ENCODE data around the gene FIBP. TPM values are rescaled to one million over a fixed set of nuclear protein-coding genes. Genes with fewer than 3 reads are reported as not detected.
A peak's percentile ranks its signal among the peaks of the same experiment; 100 is the strongest.
"Not testable (repeated sequence)": the region's sequence is repeated elsewhere in the genome, so short reads cannot be mapped to it uniquely, and the experiment has no call there.

FIBP gene
- total and polyA plus RNA-seq, 3 experiments from 2014 or later, result 78.6 to 123 (median 121) TPM

DNA sequence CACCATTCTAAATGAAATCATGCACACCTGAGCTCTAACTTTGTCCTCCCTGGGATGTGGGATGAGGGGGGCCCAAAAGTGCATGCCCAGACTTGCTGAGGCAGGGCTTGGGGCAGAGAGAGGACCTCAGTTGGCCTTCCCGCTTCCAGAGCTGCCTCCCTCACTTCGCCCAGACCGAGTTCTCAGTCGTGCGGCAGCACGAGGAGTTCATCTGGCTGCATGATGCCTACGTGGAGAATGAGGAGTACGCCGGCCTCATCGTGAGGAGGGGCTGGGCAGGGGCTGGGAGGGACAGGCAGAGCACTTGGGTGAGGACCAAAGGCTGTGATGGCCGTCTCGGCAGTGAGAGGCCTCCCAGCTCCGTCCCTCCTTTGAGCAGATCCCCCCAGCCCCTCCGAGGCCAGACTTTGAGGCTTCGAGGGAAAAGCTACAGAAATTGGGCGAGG lies 38.5 kb downstream of the FIBP start:
- no peak overlapping the region for H3K4me3 Mint-ChIP-seq
- Histone ChIP-seq H3K27me3 (ENCODE audit: insufficient read depth, low read length, poor library complexity, severe bottlenecking) (no peaks in the 10 kb centered on the region), H3K27ac (ENCODE audit: low read depth, low read length) (no peak overlapping the region), H3K4me1 (ENCODE audit: insufficient read depth, low read length) (peaks cover 19% of the 10 kb centered on the region), H3K4me3 (ENCODE audit: low read length) (no peak overlapping the region), H3K9me3 (ENCODE audit: low read length) (no peaks in the 10 kb centered on the region), H3K36me3 (ENCODE audit: insufficient read depth, low read length) (peaks cover 29% of the 10 kb centered on the region)
- ChIA-PET CTCF (interaction anchor here (1.1 to 4.1 kb wide), 4 partner anchors 8 to 70 kb away, joined by 3 to 18 read pairs (median 10); partner anchors contain the start of genes CFL1 and MUS81), POLR2A (interaction anchor here (1.0 to 1.2 kb wide), 3 partner anchors 10 to 187 kb away, joined by 3 to 4 read pairs (median 3); partner anchors contain the start of gene RELA)
- no peak for DNase-seq
- H3K4me1 Mint-ChIP-seq, result peaks cover 19 to 23% (median 23%) of the 10 kb centered on the region in 3 donors
- no peaks in the 10 kb centered on the region for H3K27me3 Mint-ChIP-seq
- peaks cover 12 to 42% (median 23%) of the 10 kb centered on the region in 3 donors for H3K36me3 Mint-ChIP-seq
- peak overlapping the region in 3 of 8 donors; percentile 17 to 83 (median 72) for H3K27ac Mint-ChIP-seq
- H3K9me3 Mint-ChIP-seq, result no peaks in the 10 kb centered on the region

GRCh38 chr11:65849366-65849765 lies 38.9 kb downstream of the FIBP start:
- no peak for DNase-seq
- Histone ChIP-seq H3K4me1 (ENCODE audit: insufficient read depth, low read length) (peaks cover 14% of the 10 kb centered on the region), H3K9me3 (ENCODE audit: low read length) (no peaks in the 10 kb centered on the region), H3K36me3 (ENCODE audit: insufficient read depth, low read length) (peaks cover 24% of the 10 kb centered on the region), H3K4me3 (ENCODE audit: low read length) (no peak overlapping the region), H3K27me3 (ENCODE audit: insufficient read depth, low read length, poor library complexity, severe bottlenecking) (no peaks in the 10 kb centered on the region), H3K27ac (ENCODE audit: low read depth, low read length) (no peak overlapping the region)
- Mint-ChIP-seq H3K9me3 (no peaks in the 10 kb centered on the region), H3K27ac (peak overlapping the region in 2 of 8 donors; percentile 17 to 72), H3K4me1 (peaks cover 15 to 19% (median 19%) of the 10 kb centered on the region in 3 donors), H3K36me3 (peaks cover 11 to 37% (median 18%) of the 10 kb centered on the region in 3 donors), H3K27me3 (no peaks in the 10 kb centered on the region), H3K4me3 (no peak overlapping the region)
- CTCF ChIA-PET, result interaction anchor here (1.1 to 4.1 kb wide), 4 partner anchors 9 to 70 kb away, joined by 3 to 18 read pairs (median 10); partner anchors contain the start of genes CFL1 and MUS81
- POLR2A ChIA-PET, result interaction anchor here (1.0 to 1.2 kb wide), 2 partner anchors 10 to 69 kb away, joined by 3 read pairs; no protein-coding TSS in a partner anchor

DNA sequence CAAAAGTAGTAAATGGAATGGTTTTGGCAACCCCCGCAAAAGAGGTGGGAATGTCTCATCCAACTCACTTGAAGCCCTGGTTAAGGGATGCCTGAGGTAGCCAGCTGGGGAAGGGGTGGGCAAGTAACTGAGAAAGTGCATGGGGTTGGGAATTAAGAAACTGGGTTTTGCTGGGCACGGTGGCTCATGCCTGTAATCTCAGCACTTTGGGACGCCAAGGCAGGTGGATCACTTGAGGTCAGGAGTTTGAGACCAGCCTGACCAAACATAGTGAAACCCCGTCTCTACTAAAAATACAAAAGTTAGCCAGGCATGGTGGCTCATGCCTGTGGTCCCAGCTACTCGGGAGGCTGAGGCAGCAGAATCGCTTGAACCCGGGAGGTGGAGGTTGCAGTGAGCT lies 39.6 kb downstream of the FIBP start:
- Mint-ChIP-seq H3K27ac (peak overlapping the region in 2 of 8 donors; percentile 11 to 73), H3K36me3 (peaks cover 5 to 31% (median 15%) of the 10 kb centered on the region in 3 donors), H3K4me1 (peaks cover 10 to 13% (median 12%) of the 10 kb centered on the region in 3 donors)
- H3K9me3 ChIP-seq (ENCODE audit: low read length); DNase-seq; H3K4me3 Mint-ChIP-seq; H3K4me1 ChIP-seq (ENCODE audit: insufficient read depth, low read length); H3K27me3 Mint-ChIP-seq; CTCF ChIA-PET; H3K27me3 ChIP-seq (ENCODE audit: insufficient read depth, low read length, poor library complexity, severe bottlenecking); H3K9me3 Mint-ChIP-seq; H3K27ac ChIP-seq (ENCODE audit: low read depth, low read length); H3K4me3 ChIP-seq (ENCODE audit: low read length): not testable (repeated sequence)
- POLR2A ChIA-PET, result interaction anchor here (0.6 to 1.2 kb wide), 2 partner anchors 70 to 86 kb away, joined by 3 read pairs; no protein-coding TSS in a partner anchor
- H3K36me3 ChIP-seq (ENCODE audit: insufficient read depth, low read length), result peaks cover 18% of the 10 kb centered on the region

DNA sequence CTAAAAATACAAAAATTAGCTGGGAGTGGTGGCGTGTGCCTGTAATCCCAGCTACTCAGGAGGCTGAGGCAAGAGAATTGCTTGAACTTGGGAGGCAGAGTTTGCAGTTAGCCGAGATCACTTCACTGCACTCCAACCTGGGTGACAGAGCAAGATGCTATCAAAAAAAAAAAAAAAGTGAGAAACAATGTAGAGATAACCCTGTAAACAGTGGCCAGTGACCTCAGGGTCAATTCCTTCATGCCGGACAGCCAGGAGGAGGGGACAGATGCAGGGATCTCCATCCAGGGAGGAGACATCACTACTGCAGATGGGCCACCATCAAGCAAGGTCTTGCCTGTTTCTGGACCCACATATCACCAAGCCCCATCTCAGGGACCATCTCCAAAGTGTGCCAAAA lies 40.5 kb downstream of the FIBP start:
- ChIA-PET CTCF (interaction anchor here (0.6 to 2.6 kb wide), 5 partner anchors 12 to 136 kb away, joined by 3 to 7 read pairs (median 5); partner anchors contain the start of genes FIBP, KAT5 and MUS81), POLR2A (interaction anchor here (1.4 kb wide), 1 partner anchor 13 kb away, joined by 3 read pairs; the partner anchor contains the start of gene MUS81)
- H3K4me3 Mint-ChIP-seq, result no peak overlapping the region
- no peak for DNase-seq
- Histone ChIP-seq H3K36me3 (ENCODE audit: insufficient read depth, low read length) (peaks cover 8% of the 10 kb centered on the region), H3K4me3 (ENCODE audit: low read length) (no peak overlapping the region), H3K27ac (ENCODE audit: low read depth, low read length) (no peak overlapping the region), H3K9me3 (ENCODE audit: low read length) (no peaks in the 10 kb centered on the region), H3K27me3 (ENCODE audit: insufficient read depth, low read length, poor library complexity, severe bottlenecking) (no peaks in the 10 kb centered on the region), H3K4me1 (ENCODE audit: insufficient read depth, low read length) (no peaks in the 10 kb centered on the region)
- H3K27ac Mint-ChIP-seq, result no peak overlapping the region
- peaks cover 3 to 21% (median 10%) of the 10 kb centered on the region in 3 donors for H3K36me3 Mint-ChIP-seq
- no peaks in the 10 kb centered on the region for H3K9me3 Mint-ChIP-seq
- peaks cover 4 to 7% (median 5%) of the 10 kb centered on the region in 3 donors for H3K4me1 Mint-ChIP-seq
- no peaks in the 10 kb centered on the region for H3K27me3 Mint-ChIP-seq

DNA sequence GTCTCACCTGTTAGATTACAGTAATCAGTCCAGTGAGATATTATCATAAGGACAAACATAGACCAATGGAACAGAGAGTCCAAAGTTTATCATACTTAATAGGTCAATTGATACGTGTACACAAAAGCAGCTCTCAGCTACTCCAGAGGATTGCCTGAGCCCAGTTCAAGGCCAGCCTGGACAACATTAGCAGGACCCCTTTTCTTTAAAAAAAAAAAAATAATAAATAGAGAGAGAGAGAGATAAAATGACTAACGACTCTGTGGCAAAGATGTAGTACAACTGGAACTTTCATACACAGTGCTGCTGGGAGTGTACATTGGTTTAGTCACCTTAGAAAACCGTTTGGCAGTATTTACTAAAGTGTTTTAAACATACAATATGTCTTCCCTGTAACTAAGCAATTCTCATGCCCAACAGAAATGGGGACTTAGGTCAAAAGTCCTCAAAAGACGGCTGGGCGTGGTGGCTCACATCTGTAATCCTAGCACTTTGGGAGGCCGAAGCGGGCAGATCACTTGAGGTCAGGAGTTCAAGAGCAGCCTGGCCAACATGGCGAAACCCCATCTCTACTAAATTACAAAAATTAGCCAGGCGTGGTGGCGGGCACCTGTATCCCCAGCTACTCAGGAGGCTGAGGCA lies 43.9 kb downstream of the FIBP start:
- H3K4me1 Mint-ChIP-seq, result no peaks in the 10 kb centered on the region
- H3K27ac Mint-ChIP-seq, result no peak overlapping the region
- no peak for DNase-seq
- H3K4me3 Mint-ChIP-seq, result no peak overlapping the region
- ChIA-PET CTCF (interaction anchor here (0.7 to 1.2 kb wide), 3 partner anchors 26 to 177 kb away, joined by 3 to 4 read pairs (median 3); no protein-coding TSS in a partner anchor), POLR2A (interaction anchor here (0.6 kb wide), 1 partner anchor 11 kb away, joined by 3 read pairs; no protein-coding TSS in a partner anchor)
- Histone ChIP-seq H3K4me1 (ENCODE audit: insufficient read depth, low read length) (no peaks in the 10 kb centered on the region), H3K36me3 (ENCODE audit: insufficient read depth, low read length) (no peaks in the 10 kb centered on the region), H3K27me3 (ENCODE audit: insufficient read depth, low read length, poor library complexity, severe bottlenecking) (no peaks in the 10 kb centered on the region), H3K27ac (ENCODE audit: low read depth, low read length) (no peak overlapping the region), H3K4me3 (ENCODE audit: low read length) (no peak overlapping the region), H3K9me3 (ENCODE audit: low read length) (no peaks in the 10 kb centered on the region)
- no peaks in the 10 kb centered on the region for H3K9me3 Mint-ChIP-seq
- no peaks in the 10 kb centered on the region for H3K36me3 Mint-ChIP-seq
- no peaks in the 10 kb centered on the region for H3K27me3 Mint-ChIP-seq

GRCh38 chr11:65843811-65844210 lies 44.5 kb downstream of the FIBP start:
- no peaks in the 10 kb centered on the region for H3K27me3 ChIP-seq (ENCODE audit: insufficient read depth, low read length, poor library complexity, severe bottlenecking)
- ChIA-PET POLR2A (no interaction called here), CTCF (interaction anchor here (1.1 to 1.3 kb wide), 4 partner anchors 15 to 47 kb away, joined by 3 to 5 read pairs (median 4); partner anchors contain the start of gene CCDC85B)
- Mint-ChIP-seq H3K9me3 (no peaks in the 10 kb centered on the region), H3K4me3 (no peak overlapping the region), H3K36me3 (no peaks in the 10 kb centered on the region), H3K4me1 (no peaks in the 10 kb centered on the region), H3K27me3 (no peaks in the 10 kb centered on the region), H3K27ac (no peak overlapping the region)
- no peaks in the 10 kb centered on the region for H3K4me1 ChIP-seq (ENCODE audit: insufficient read depth, low read length)
- no peak for DNase-seq
- H3K4me3 ChIP-seq (ENCODE audit: low read length), result no peak overlapping the region
- H3K36me3 ChIP-seq (ENCODE audit: insufficient read depth, low read length), result no peaks in the 10 kb centered on the region
- H3K9me3 ChIP-seq (ENCODE audit: low read length), result no peaks in the 10 kb centered on the region
- H3K27ac ChIP-seq (ENCODE audit: low read depth, low read length), result no peak overlapping the region

- Mint-ChIP-seq H3K36me3 (no peaks in the 10 kb centered on the region), H3K27me3 (no peaks in the 10 kb centered on the region), H3K27ac (no peak overlapping the region), H3K9me3 (no peaks in the 10 kb centered on the region), H3K4me1 (no peaks in the 10 kb centered on the region), H3K4me3 (no peak overlapping the region)
- Histone ChIP-seq H3K4me1 (ENCODE audit: insufficient read depth, low read length) (no peaks in the 10 kb centered on the region), H3K36me3 (ENCODE audit: insufficient read depth, low read length) (no peaks in the 10 kb centered on the region), H3K27ac (ENCODE audit: low read depth, low read length) (no peak overlapping the region), H3K27me3 (ENCODE audit: insufficient read depth, low read length, poor library complexity, severe bottlenecking) (no peaks in the 10 kb centered on the region), H3K9me3 (ENCODE audit: low read length) (no peaks in the 10 kb centered on the region), H3K4me3 (ENCODE audit: low read length) (no peak overlapping the region)
- POLR2A ChIA-PET, result no interaction called here
- CTCF ChIA-PET, result no interaction called here
- DNase-seq, result no peak
Measured at GRCh38 chr11:65842144-65842543, 46.1 kb downstream of the FIBP start.

DNA sequence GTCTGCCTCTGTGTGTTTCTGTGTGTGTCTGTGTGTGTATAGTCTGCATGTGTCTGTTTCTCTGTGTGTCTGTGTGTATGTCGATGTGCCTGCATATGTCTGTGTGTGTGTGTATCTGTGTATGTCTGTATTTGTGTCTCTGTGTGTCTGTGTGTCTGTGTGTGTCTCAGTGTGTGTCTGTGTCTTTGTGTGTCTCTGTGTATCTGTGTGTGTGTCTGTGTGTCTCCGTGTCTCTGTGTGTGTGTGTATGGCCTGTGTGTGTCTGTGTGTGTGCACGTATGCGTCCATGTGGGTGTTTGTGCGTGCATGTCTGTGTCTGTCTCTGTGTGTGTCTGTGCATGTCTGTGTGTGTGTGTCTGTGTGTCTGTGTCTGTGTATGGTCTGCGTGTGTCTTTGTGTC lies 54.1 kb downstream of the FIBP start:
- POLR2A ChIA-PET, result interaction anchor here (0.7 to 1.8 kb wide), 6 partner anchors 18 to 121 kb away, joined by 3 to 7 read pairs (median 4); partner anchors contain the start of genes CFL1 and MUS81
- CTCF ChIA-PET, result interaction anchor here (2.0 to 3.4 kb wide), 4 partner anchors 26 to 123 kb away, joined by 10 to 17 read pairs (median 13); partner anchors contain the start of genes AP5B1, KAT5 and MUS81
- no peaks in the 10 kb centered on the region for H3K27me3 ChIP-seq (ENCODE audit: insufficient read depth, low read length, poor library complexity, severe bottlenecking)
- no peak overlapping the region for H3K27ac Mint-ChIP-seq
- DNase-seq, result no peak
- H3K4me1 ChIP-seq (ENCODE audit: insufficient read depth, low read length), result peaks cover 16% of the 10 kb centered on the region
- no peak overlapping the region for H3K4me3 Mint-ChIP-seq
- peak overlapping the region; percentile 57 for H3K4me3 ChIP-seq (ENCODE audit: low read length)
- no peaks in the 10 kb centered on the region for H3K36me3 ChIP-seq (ENCODE audit: insufficient read depth, low read length)
- H3K36me3 Mint-ChIP-seq, result no peaks in the 10 kb centered on the region
- H3K9me3 ChIP-seq (ENCODE audit: low read length), result no peaks in the 10 kb centered on the region
- peaks cover 0 to 2% of the 10 kb centered on the region in 2 donors for H3K27me3 Mint-ChIP-seq
- H3K27ac ChIP-seq (ENCODE audit: low read depth, low read length), result no peak overlapping the region
- H3K4me1 Mint-ChIP-seq, result peaks cover 8 to 14% (median 13%) of the 10 kb centered on the region in 3 donors
- no peaks in the 10 kb centered on the region for H3K9me3 Mint-ChIP-seq

Measured in CD8-positive, alpha-beta memory T cell (primary cell).